GM12874 (cell line): ENCODE data around the gene SDF4.

Experiments
- TF ChIP-seq, protein P1 (sequence below): IDR thresholded peaks from 2 replicates; pipeline ENCODE4 v1.5.1; 2011; ENCODE audit warnings: low read depth, mild to moderate bottlenecking, control low read depth, low read length, moderate library complexity; ENCODE audit not compliant: insufficient read depth

SDF4 gene

DNA sequence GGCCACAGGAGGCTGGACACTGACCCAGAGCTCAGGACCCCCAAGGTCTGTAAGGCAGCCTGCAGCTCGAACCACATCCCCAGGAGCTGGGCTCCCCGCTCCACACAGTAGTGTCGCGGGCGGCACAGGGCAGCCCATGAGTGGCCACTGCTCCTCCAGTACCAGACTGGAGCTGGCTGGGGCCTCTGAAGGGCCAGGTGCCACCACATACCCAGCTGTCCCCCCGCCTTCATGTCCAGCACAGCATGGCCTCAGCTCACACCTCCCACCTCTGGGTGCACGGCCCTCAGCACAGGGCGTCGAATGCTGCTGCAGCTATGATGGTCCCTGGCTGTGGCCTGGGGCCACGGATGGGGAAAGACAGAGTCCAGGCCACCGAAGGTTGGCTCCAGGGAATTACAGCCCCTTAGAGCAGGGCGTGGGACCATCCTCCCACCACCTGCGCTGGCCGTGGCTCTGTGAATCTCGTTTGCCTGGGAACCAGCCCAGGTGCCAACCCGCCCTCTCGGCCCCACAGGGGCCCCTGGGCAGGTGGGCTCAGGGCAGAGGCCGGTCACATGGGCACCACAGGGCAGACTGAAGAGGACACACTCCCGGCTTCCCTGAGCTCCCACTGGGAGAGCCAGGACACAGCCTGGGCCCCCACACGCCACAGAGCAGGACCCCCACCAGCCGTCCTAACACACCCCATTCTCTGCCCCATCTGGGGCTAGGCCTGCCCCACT is 15.8 kb downstream of the SDF4 start:
- TF ChIP-seq, protein P1, sequence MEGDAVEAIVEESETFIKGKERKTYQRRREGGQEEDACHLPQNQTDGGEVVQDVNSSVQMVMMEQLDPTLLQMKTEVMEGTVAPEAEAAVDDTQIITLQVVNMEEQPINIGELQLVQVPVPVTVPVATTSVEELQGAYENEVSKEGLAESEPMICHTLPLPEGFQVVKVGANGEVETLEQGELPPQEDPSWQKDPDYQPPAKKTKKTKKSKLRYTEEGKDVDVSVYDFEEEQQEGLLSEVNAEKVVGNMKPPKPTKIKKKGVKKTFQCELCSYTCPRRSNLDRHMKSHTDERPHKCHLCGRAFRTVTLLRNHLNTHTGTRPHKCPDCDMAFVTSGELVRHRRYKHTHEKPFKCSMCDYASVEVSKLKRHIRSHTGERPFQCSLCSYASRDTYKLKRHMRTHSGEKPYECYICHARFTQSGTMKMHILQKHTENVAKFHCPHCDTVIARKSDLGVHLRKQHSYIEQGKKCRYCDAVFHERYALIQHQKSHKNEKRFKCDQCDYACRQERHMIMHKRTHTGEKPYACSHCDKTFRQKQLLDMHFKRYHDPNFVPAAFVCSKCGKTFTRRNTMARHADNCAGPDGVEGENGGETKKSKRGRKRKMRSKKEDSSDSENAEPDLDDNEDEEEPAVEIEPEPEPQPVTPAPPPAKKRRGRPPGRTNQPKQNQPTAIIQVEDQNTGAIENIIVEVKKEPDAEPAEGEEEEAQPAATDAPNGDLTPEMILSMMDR = no peak

DNA sequence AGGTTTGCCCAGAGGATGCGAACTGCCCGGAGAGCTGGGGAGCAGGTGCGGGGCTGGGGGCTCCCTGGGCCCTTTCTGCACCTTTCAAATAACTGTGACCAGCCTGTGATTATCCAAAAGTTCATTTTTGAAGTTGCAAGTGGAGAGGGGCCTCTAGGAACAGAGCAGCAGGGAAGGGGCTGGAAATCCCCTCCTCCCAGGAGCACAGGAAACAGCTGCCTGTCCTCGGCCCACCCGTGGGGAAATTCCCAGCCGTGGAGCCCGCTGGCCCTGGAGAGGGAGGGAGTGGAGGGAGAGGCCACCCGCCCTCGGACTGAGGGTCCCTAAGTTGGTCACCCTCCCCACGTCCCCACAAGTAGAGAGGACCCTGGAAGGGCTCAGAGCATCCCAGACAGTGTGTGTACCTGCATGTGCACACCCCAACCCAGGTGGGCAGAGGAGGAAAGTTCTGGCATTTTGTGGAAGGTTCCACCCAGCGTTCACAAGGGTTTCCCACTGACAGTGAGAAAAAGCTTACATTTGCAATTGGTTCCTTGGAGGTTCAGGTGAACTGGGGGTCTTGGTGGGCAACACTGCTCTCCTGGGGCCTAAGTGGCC is 16.6 kb downstream of the SDF4 start:
- TF ChIP-seq, protein P1 = no peak

DNA sequence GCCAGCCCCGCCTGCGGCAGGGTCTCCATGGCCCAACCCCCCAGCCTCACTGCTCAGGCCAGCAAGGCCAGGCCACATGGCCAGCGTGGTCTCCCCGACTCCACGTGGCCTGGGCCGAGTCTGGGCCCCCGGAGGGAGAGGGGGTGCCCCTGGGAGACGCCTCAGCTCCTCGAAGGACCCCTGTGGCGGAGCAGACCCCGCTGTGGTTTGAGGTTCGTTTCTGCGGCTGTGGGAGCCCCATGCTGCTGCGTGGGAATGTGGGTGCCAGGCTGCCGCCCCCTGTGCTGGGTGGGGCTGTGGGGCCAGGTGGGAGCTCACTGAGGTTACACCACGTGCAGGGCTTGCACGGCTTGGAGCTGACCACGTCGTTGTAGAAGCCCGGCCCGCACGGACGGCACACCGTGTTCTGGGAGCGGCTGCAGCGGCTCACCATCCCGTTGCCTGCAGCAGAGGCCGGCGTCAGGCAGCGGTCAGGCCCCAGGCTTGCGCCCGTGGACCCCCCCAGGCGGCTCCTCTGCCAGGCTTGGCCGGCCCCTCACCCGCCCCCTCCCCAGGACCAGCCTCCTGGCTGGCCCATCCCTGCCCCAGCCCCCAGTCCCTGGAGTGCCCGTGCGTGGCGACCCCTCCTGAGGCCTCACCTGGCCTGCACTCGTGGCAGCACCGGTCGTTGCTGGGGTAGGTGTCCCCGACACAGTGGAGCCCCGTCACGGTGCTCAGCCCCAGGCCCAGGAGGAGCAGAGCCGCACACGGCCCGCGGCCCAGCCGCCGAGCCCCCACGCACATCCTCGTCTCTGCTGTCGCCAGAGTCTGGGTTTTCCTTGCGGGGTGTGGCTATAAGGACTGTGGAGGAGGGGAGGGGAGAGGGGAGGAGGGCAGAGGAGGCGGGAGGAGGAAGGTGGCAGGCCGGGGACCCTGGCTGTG is 18.2 kb downstream of the SDF4 start, which contains the start of gene TNFRSF4:
TSS of gene TNFRSF4 (minus strand) at position 809 of the 921 bp plus-strand sequence. CDS start at position 783, 26 bp downstream.
- TF ChIP-seq, protein P1 = no peak

DNA sequence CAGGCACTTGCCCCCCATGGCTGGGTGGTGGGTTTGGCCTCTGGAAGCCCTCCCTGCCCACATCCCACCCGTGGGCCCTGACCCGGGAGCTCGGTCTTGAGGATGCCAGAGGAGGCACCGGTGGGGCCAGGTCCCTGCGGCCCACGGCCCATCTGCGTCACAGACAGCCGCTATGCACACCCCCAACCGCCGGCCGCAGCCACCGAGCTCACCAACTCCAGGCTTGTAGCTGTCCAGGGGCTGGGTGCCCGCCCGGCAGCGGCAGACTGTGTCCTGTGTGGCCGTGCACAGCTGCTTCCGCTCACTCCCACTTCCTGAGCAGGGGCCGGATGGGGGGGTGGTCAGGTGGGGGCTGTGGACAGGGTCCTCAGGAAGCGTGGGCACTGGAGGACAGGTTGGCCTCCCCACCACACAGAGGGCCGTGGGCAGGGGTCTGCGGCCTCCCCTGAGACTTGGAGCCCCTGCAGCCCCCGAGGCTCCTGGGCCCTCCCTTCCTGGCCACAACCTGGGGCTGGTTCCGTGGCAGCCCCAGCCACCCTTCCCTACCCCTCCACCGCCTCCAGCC is 18.9 kb downstream of the SDF4 start:
- TF ChIP-seq, protein P1 = no peak

DNA sequence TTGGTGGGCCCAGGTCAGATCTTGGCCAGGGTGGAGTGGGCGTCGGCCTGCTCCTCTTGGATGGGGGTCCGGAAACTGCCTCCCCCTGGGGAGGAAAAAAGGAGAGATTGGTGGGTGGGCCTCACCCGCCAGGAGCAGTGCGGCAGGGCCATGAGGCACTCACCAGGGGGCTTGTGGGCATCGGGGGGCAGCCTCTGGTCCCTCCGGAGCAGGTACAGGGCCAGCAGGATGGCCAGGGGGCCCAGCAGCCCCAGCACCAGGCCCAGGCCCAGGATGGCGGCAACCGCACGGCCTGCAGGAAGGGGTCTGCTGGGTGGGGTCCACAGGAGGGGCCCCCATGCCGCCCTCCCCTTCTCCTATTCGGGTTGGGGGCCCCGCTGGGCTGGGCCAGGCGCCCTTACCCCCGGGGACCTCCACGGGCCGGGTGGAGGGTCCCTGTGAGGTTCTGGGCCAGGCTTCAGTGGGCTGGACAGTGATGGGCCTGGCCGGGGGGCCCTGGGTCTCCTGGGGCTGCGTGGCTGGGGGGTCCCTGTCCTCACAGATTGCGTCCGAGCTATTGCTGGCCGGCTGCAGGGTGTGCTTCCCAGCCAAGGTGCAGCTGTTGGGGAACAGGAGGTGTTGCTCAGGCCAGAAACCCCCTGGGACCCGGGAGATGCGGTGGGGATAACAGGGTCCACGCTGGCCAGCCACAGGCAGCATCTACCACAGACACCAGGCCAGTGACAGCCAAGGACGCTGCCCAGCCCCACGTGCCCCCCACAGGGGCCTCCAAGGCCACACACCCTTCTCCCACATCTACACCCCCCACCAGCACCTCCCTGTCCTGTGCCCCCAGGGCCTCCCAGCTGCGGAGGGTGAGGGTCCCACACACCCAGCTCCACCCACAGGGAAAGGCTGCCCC is 20.0 kb downstream of the SDF4 start:
- TF ChIP-seq, protein P1 = no peak

DNA sequence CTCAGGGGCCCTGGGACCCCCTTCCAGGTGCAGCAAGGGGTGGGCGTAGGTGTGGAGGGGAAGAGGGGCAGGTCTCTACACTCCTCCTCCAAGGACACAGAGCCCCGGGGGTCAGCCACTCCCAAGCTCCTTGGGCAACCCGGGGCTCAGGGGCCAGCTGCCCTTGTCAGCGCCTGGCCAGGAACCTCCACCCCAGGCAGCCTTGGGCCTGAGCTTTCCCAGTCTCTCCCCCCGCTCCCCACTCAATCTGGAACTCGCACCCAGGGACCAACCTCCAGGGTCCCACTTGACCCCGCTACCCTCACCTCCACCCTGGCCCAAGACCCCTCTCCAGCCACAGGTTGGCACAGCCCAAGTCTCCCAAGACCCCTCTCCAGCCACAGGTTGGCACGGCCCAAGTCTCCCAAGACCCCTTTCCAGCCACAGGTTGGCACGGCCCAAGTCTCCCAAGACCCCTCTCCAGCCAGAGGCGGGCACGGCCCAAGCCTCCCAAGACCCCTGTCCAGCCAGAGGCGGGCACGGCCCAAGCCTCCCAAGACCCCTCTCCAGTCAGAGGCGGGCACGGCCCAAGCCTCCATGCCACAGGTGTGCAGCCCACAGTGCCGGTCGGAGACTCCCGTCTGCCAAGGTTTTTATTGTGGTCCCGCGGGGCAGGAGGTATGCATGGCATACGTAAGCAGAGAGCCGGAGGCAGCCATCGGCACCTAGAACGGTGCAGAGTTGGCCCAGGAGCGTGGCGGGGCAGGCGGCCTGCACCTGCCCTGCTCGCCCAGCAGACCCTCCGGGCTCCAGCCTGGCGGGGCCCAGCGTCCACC is 20.9 kb downstream of the SDF4 start:
- TF ChIP-seq, protein P1 = no peak
